ENCODE data around the gene PRKCA.

PRKCA gene

DNA sequence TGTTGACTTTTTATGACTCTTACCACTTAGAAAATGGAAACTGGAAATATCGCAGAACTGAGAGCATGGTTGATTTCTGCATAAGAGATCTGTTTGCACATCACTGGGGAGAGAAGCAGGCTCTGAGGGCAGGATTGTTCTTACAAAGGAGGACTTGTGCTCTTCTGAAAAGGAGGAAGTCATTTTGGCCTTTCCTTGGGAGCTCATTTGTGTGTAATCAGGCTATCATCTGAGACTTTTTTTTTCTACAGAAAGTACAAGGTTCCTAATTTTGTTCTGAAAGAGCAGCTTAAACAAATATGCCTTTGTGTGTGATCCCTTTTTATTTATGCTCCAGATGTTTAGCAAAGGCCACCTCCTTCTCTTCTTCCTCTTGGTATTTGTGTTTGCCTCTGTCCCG, 386.8 kb downstream of the PRKCA start:
- ChIA-PET CTCF (interaction anchor here (0.9 to 1.0 kb wide), 2 partner anchors 9 to 122 kb away, joined by 3 to 4 read pairs; no protein-coding TSS in a partner anchor), POLR2A (no interaction called here)
- no peak for TF ChIP-seq CTCF (IDR thresholded peaks at IDR 0.05; ENCODE audit: insufficient read depth, low read length, missing control alignments)
- no peak overlapping the region for H3K4me3 ChIP-seq (ENCODE audit: low read depth, low read length)
- DNase-seq (ENCODE audit: low read depth, low spot score), result no peak

DNA sequence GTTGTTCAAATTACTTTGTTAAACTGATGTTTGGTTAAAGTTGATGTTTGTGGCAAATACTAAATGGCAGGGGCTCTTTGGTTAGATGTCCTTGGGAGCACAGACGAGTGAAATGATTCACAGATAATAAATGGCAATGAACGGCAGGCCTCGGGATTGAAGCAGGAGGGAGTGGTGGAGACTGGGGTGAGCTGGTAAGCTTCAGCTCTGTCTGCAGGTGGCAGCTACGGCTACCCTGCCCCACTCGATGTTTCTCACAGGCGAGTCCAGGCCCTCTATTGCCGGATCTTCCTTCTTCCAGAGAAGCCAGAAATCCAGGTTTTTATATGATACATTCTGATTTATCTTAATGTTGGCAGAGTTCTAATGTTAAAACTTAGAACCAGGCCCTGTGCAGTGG, 387.8 kb downstream of the PRKCA start:
- no peak overlapping the region for H3K4me3 ChIP-seq (ENCODE audit: low read depth, low read length)
- TF ChIP-seq CTCF (IDR thresholded peaks at IDR 0.05; ENCODE audit: insufficient read depth, low read length, missing control alignments), result no peak
- no peak for DNase-seq (ENCODE audit: low read depth, low spot score)
- ChIA-PET CTCF (no interaction called here), POLR2A (no interaction called here)

DNA sequence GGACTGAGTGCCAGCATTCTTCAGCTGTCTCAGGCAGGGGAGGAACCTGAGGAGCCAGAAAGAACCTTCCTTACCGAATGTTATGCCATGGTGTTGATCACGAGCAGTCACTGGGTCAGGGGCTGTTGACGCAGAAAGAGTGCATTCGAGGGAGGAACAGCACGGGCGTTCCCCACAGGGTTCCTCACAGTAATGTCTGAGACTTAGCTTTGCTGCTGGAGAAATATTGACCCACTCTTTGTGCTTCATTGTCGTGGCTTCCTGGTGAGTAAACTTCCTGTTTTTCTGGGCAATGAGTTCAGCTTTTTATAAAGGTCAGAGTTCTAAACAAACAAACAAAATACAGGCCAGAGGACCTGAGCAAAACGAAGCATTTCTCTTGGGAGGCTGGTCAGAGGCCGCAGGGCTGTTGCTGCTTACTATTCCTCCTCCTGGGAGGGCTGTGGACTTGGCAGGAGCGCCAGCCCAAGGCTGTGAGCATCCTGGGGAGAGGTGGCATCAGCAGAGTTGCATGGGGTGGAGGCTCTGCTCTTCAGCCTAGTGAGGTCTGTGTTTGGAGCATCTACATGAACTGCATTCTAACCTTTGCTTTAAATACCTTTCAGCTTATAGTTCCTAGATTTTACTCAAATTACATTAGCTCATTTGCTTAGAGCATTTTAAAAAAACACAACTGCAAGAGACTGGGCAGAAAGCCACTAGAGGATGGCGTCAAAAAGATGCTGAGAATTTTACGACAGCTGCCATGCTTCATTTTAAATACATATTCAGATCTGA, 389.4 kb downstream of the PRKCA start:
- H3K4me3 ChIP-seq (ENCODE audit: low read depth, low read length), result no peak overlapping the region
- no peak for TF ChIP-seq CTCF (IDR thresholded peaks at IDR 0.05; ENCODE audit: insufficient read depth, low read length, missing control alignments)
- CTCF ChIA-PET, result no interaction called here
- no peak for DNase-seq (ENCODE audit: low read depth, low spot score)
- POLR2A ChIA-PET, result no interaction called here

DNA sequence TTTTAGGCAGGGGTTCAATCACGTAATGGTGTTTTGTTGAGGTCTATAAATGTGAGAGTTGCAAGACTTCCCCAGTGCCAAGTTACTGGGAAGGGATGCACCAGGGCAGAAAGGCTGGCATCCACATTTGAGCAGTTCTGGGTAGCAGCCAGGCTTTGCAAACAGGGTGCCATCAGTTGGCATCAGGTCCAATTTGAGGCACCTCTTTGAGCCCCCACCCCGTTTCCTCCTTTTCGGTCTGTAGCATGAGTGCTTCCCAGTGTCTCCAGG, 389.9 kb downstream of the PRKCA start:
- TF ChIP-seq CTCF (IDR thresholded peaks at IDR 0.05; ENCODE audit: insufficient read depth, low read length, missing control alignments), result no peak
- ChIA-PET POLR2A (no interaction called here), CTCF (interaction anchor here (2.3 kb wide), 1 partner anchor 19 kb away, joined by 6 read pairs; no protein-coding TSS in a partner anchor)
- H3K4me3 ChIP-seq (ENCODE audit: low read depth, low read length), result no peak overlapping the region
- DNase-seq (ENCODE audit: low read depth, low spot score), result no peak

GRCh38 chr17:66695098-66695497, 392.7 kb downstream of the PRKCA start:
- ChIA-PET POLR2A (no interaction called here), CTCF (interaction anchor here (0.7 kb wide), 1 partner anchor 9 kb away, joined by 3 read pairs; no protein-coding TSS in a partner anchor)
- TF ChIP-seq CTCF (IDR thresholded peaks at IDR 0.05; ENCODE audit: insufficient read depth, low read length, missing control alignments), result no peak
- no peak overlapping the region for H3K4me3 ChIP-seq (ENCODE audit: low read depth, low read length)
- DNase-seq (ENCODE audit: low read depth, low spot score), result no peak

GRCh38 chr17:66698270-66698669, 395.9 kb downstream of the PRKCA start:
- no peak overlapping the region for H3K4me3 ChIP-seq (ENCODE audit: low read depth, low read length)
- no peak for DNase-seq (ENCODE audit: low read depth, low spot score)
- ChIA-PET CTCF (interaction anchor here (1.0 to 1.8 kb wide), 3 partner anchors 9 to 533 kb away, joined by 3 to 5 read pairs (median 4); no protein-coding TSS in a partner anchor), POLR2A (no interaction called here)
- TF ChIP-seq CTCF (IDR thresholded peaks at IDR 0.05; ENCODE audit: insufficient read depth, low read length, missing control alignments), result no peak
